ENCODE measurements around the gene GAS2L2.
"Not testable (repeated sequence)": the region's sequence is repeated elsewhere in the genome, so short reads cannot be mapped to it uniquely, and the experiment has no call there.

The GAS2L2 gene

GRCh38 chr17:35752471-35752870 lies 568 bp downstream of the GAS2L2 start:
- peaks cover 5% of the 10 kb centered on the region for H3K4me1 ChIP-seq (ENCODE audit: insufficient read depth, low read length)
- H3K36me3 ChIP-seq (ENCODE audit: insufficient read depth, low read length), result no peaks in the 10 kb centered on the region
- H3K9ac ChIP-seq (ENCODE audit: low read length), result no peak overlapping the region
- no peak overlapping the region for H3K4me3 ChIP-seq (ENCODE audit: low read depth in 1 of 2, low read length in 2 of 2)
- H3K27me3 ChIP-seq (ENCODE audit: control insufficient read depth in 1 of 2, insufficient read depth in 2 of 2, low read length in 2 of 2), result peaks cover 26 to 38% of the 10 kb centered on the region in 2 donors
- H3K9me3 ChIP-seq (ENCODE audit: low read length), result no peaks in the 10 kb centered on the region
- H3K27ac ChIP-seq (ENCODE audit: low read depth, low read length), result no peak overlapping the region

GRCh38 chr17:35751541-35751940 lies 1.5 kb downstream of the GAS2L2 start:
- not testable (repeated sequence) for H3K9me3 ChIP-seq (ENCODE audit: low read length); H3K4me3 ChIP-seq (ENCODE audit: low read depth in 1 of 2, low read length in 2 of 2); H3K9ac ChIP-seq (ENCODE audit: low read length); H3K4me1 ChIP-seq (ENCODE audit: insufficient read depth, low read length); H3K36me3 ChIP-seq (ENCODE audit: insufficient read depth, low read length); H3K27ac ChIP-seq (ENCODE audit: low read depth, low read length)
- peaks cover 29 to 38% of the 10 kb centered on the region in 2 donors for H3K27me3 ChIP-seq (ENCODE audit: control insufficient read depth in 1 of 2, insufficient read depth in 2 of 2, low read length in 2 of 2)

GRCh38 chr17:35750526-35751395 lies 2.3 kb downstream of the GAS2L2 start:
- Histone ChIP-seq H3K36me3 (ENCODE audit: insufficient read depth, low read length) (no peaks in the 10 kb centered on the region), H3K4me3 (ENCODE audit: low read depth in 1 of 2, low read length in 2 of 2) (no peak overlapping the region), H3K9me3 (ENCODE audit: low read length) (no peaks in the 10 kb centered on the region), H3K27ac (ENCODE audit: low read depth, low read length) (no peak overlapping the region), H3K4me1 (ENCODE audit: insufficient read depth, low read length) (peaks cover 5% of the 10 kb centered on the region), H3K9ac (ENCODE audit: low read length) (no peak overlapping the region), H3K27me3 (ENCODE audit: control insufficient read depth in 1 of 2, insufficient read depth in 2 of 2, low read length in 2 of 2) (peaks cover 29 to 38% of the 10 kb centered on the region in 2 donors)

- Histone ChIP-seq H3K4me1 (ENCODE audit: insufficient read depth, low read length) (peaks cover 5% of the 10 kb centered on the region), H3K9ac (ENCODE audit: low read length) (no peak overlapping the region), H3K27ac (ENCODE audit: low read depth, low read length) (no peak overlapping the region), H3K36me3 (ENCODE audit: insufficient read depth, low read length) (no peaks in the 10 kb centered on the region), H3K9me3 (ENCODE audit: low read length) (no peaks in the 10 kb centered on the region), H3K4me3 (ENCODE audit: low read depth in 1 of 2, low read length in 2 of 2) (no peak overlapping the region), H3K27me3 (ENCODE audit: control insufficient read depth in 1 of 2, insufficient read depth in 2 of 2, low read length in 2 of 2) (peaks cover 29 to 38% of the 10 kb centered on the region in 2 donors)
Observed at GRCh38 chr17:35749560-35750412, 3.3 kb downstream of the GAS2L2 start.

- H3K4me3 ChIP-seq (ENCODE audit: low read depth in 1 of 2, low read length in 2 of 2), result no peak overlapping the region
- H3K36me3 ChIP-seq (ENCODE audit: insufficient read depth, low read length), result no peaks in the 10 kb centered on the region
- no peak overlapping the region for H3K9ac ChIP-seq (ENCODE audit: low read length)
- H3K27me3 ChIP-seq (ENCODE audit: control insufficient read depth in 1 of 2, insufficient read depth in 2 of 2, low read length in 2 of 2), result peaks cover 29 to 38% of the 10 kb centered on the region in 2 donors
- no peaks in the 10 kb centered on the region for H3K9me3 ChIP-seq (ENCODE audit: low read length)
- peaks cover 5% of the 10 kb centered on the region for H3K4me1 ChIP-seq (ENCODE audit: insufficient read depth, low read length)
- H3K27ac ChIP-seq (ENCODE audit: low read depth, low read length), result no peak overlapping the region
Observed at GRCh38 chr17:35748979-35749378, 4.1 kb downstream of the GAS2L2 start.

GRCh38 chr17:35748341-35748841 lies 4.6 kb downstream of the GAS2L2 start:
- Histone ChIP-seq H3K36me3 (ENCODE audit: insufficient read depth, low read length) (no peaks in the 10 kb centered on the region), H3K9me3 (ENCODE audit: low read length) (no peaks in the 10 kb centered on the region), H3K4me1 (ENCODE audit: insufficient read depth, low read length) (peaks cover 5% of the 10 kb centered on the region), H3K4me3 (ENCODE audit: low read depth in 1 of 2, low read length in 2 of 2) (no peak overlapping the region), H3K9ac (ENCODE audit: low read length) (no peak overlapping the region), H3K27me3 (ENCODE audit: control insufficient read depth in 1 of 2, insufficient read depth in 2 of 2, low read length in 2 of 2) (peaks cover 34 to 42% of the 10 kb centered on the region in 2 donors), H3K27ac (ENCODE audit: low read depth, low read length) (no peak overlapping the region)

- Histone ChIP-seq H3K27ac (ENCODE audit: low read depth, low read length) (no peak overlapping the region), H3K4me1 (ENCODE audit: insufficient read depth, low read length) (peaks cover 5% of the 10 kb centered on the region), H3K9ac (ENCODE audit: low read length) (no peak overlapping the region), H3K9me3 (ENCODE audit: low read length) (no peaks in the 10 kb centered on the region), H3K4me3 (ENCODE audit: low read depth in 1 of 2, low read length in 2 of 2) (no peak overlapping the region), H3K36me3 (ENCODE audit: insufficient read depth, low read length) (no peaks in the 10 kb centered on the region), H3K27me3 (ENCODE audit: control insufficient read depth in 1 of 2, insufficient read depth in 2 of 2, low read length in 2 of 2) (peaks cover 40 to 49% of the 10 kb centered on the region in 2 donors)
Observed at GRCh38 chr17:35747540-35748017, 5.5 kb downstream of the GAS2L2 start.

- H3K4me1 ChIP-seq (ENCODE audit: insufficient read depth, low read length), result peaks cover 5% of the 10 kb centered on the region
- no peak overlapping the region for H3K4me3 ChIP-seq (ENCODE audit: low read depth in 1 of 2, low read length in 2 of 2)
- no peaks in the 10 kb centered on the region for H3K9me3 ChIP-seq (ENCODE audit: low read length)
- no peak overlapping the region for H3K9ac ChIP-seq (ENCODE audit: low read length)
- H3K36me3 ChIP-seq (ENCODE audit: insufficient read depth, low read length), result no peaks in the 10 kb centered on the region
- H3K27ac ChIP-seq (ENCODE audit: low read depth, low read length), result no peak overlapping the region
- H3K27me3 ChIP-seq (ENCODE audit: control insufficient read depth in 1 of 2, insufficient read depth in 2 of 2, low read length in 2 of 2), result peaks cover 53 to 55% of the 10 kb centered on the region in 2 donors
Observed at GRCh38 chr17:35745749-35746320, 7.2 kb downstream of the GAS2L2 start.

- no peak overlapping the region for H3K9ac ChIP-seq (ENCODE audit: low read length)
- H3K4me1 ChIP-seq (ENCODE audit: insufficient read depth, low read length), result peaks cover 5% of the 10 kb centered on the region
- no peaks in the 10 kb centered on the region for H3K9me3 ChIP-seq (ENCODE audit: low read length)
- H3K4me3 ChIP-seq (ENCODE audit: low read depth in 1 of 2, low read length in 2 of 2), result no peak overlapping the region
- H3K27ac ChIP-seq (ENCODE audit: low read depth, low read length), result no peak overlapping the region
- peaks cover 53 to 56% of the 10 kb centered on the region in 2 donors for H3K27me3 ChIP-seq (ENCODE audit: control insufficient read depth in 1 of 2, insufficient read depth in 2 of 2, low read length in 2 of 2)
- H3K36me3 ChIP-seq (ENCODE audit: insufficient read depth, low read length), result no peaks in the 10 kb centered on the region
Observed at GRCh38 chr17:35745246-35745645, 7.8 kb downstream of the GAS2L2 start.

GRCh38 chr17:35744830-35745229 lies 8.2 kb downstream of the GAS2L2 start:
- H3K9me3 ChIP-seq (ENCODE audit: low read length), result no peaks in the 10 kb centered on the region
- no peaks in the 10 kb centered on the region for H3K36me3 ChIP-seq (ENCODE audit: insufficient read depth, low read length)
- no peak overlapping the region for H3K9ac ChIP-seq (ENCODE audit: low read length)
- peaks cover under 1% of the 10 kb centered on the region for H3K4me1 ChIP-seq (ENCODE audit: insufficient read depth, low read length)
- H3K27me3 ChIP-seq (ENCODE audit: control insufficient read depth in 1 of 2, insufficient read depth in 2 of 2, low read length in 2 of 2), result peaks cover 53 to 55% of the 10 kb centered on the region in 2 donors
- no peak overlapping the region for H3K4me3 ChIP-seq (ENCODE audit: low read depth in 1 of 2, low read length in 2 of 2)
- no peak overlapping the region for H3K27ac ChIP-seq (ENCODE audit: low read depth, low read length)

All from muscle layer of colon (tissue), 2 donors.